Nucleus accumbens (tissue), 56 donors: Measurements from ENCODE around the gene GPR146.
"Not testable (repeated sequence)": the region's sequence is repeated elsewhere in the genome, so short reads cannot be mapped to it uniquely, and the experiment has no call there.

ENCODE experiments used
- DNase-seq, 56 donors: peaks; one replicate each; lab custom pipeline; 2025; lab: John Stamatoyannopoulos, UW

Gene GPR146

GRCh38 chr7:1044189-1045068 is at the start of gene GPR146:
Gene GPR146 (plus strand): TSS chr7:1044546. CDS start chr7:1057516, 12,970 bp downstream.
- DNase-seq, result peak; percentile 29 to 95 (median 86)

- no peak for DNase-seq
Measured at GRCh38 chr7:994592-995308, 49.6 kb upstream of the GPR146 start.

- no peak for DNase-seq
Measured at GRCh38 chr7:995571-995970, 48.8 kb upstream of the GPR146 start.

GRCh38 chr7:996079-996872 is 48.1 kb upstream of the GPR146 start:
- DNase-seq, result no peak

- no peak for DNase-seq
Measured at GRCh38 chr7:997404-998395, 46.6 kb upstream of the GPR146 start.

GRCh38 chr7:999149-999879 is 45.0 kb upstream of the GPR146 start:
- no peak for DNase-seq

- no peak for DNase-seq
Measured at GRCh38 chr7:999941-1000935, 44.1 kb upstream of the GPR146 start.

GRCh38 chr7:1001069-1001770 is 43.1 kb upstream of the GPR146 start:
- not testable (repeated sequence) for DNase-seq

GRCh38 chr7:1002026-1002425 is 42.3 kb upstream of the GPR146 start:
- DNase-seq, result not testable (repeated sequence)

GRCh38 chr7:1002445-1002844 is 41.9 kb upstream of the GPR146 start:
- DNase-seq, result not testable (repeated sequence)

GRCh38 chr7:1004018-1004852 is 40.1 kb upstream of the GPR146 start:
- DNase-seq, result peak in 10 of 56 donors; percentile 12 to 72 (median 29)

- no peak for DNase-seq
Measured at GRCh38 chr7:1005303-1005702, 39.0 kb upstream of the GPR146 start.

GRCh38 chr7:1007901-1008300 is 36.4 kb upstream of the GPR146 start:
- no peak for DNase-seq

GRCh38 chr7:1008733-1009363 is 35.5 kb upstream of the GPR146 start:
- no peak for DNase-seq

- DNase-seq, result no peak
Measured at GRCh38 chr7:1009747-1010146, 34.6 kb upstream of the GPR146 start.

GRCh38 chr7:1010226-1010625 is 34.1 kb upstream of the GPR146 start:
- no peak for DNase-seq
